SH-SY5Y (cell line): ENCODE measurements around the gene NDRG2.

ENCODE experiments used
- GATA2 ChIP-seq: IDR thresholded peaks from 2 replicates; pipeline ENCODE4 v1.6.1; 2011; ENCODE audit warnings: mild to moderate bottlenecking, low read depth, low read length
- GATA3 ChIP-seq: IDR thresholded peaks from 2 replicates; pipeline ENCODE4 v1.6.1; 2011; ENCODE audit warnings: low read depth, mild to moderate bottlenecking, low read length, moderate library complexity

DNA sequence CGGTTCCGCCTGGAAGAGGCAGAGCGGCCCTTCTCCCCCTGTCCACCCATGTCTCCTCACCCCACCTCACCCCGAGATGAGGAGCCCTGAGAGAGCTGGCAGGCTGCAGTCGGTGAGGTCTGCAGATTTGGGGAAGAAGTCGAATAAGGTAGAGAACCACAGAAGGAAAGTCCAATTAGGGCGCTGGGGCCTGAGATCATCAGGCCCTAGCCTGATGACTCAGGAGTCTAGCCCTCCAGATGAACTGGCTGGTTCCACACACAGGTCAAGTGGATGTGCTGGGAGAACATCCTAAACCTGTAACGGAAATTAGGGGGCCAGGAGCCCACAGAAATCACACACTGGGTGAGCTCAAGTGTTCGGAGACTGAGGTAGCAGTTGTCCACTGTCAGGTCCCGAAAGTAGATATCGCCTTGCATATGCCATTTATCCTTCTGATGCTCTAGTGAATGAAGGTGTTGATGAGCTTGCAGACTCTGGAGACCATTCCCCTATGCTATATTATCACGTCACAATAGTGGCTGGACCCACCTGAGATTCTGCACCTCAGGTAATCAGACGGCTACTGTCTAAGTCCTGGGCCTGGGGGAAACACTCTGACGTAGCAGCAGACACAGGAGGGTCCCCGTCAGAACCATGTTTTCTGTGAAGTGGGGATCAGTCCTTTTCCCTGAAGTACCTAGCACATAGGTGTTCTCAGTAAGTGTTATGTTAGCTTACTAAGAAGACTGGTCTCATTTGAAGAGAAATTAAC is 36.0 kb downstream of the NDRG2 start:
- TF ChIP-seq GATA3, result no peak
- TF ChIP-seq GATA2, result no peak
